ENCODE results near the gene ADGRB2.

DNA sequence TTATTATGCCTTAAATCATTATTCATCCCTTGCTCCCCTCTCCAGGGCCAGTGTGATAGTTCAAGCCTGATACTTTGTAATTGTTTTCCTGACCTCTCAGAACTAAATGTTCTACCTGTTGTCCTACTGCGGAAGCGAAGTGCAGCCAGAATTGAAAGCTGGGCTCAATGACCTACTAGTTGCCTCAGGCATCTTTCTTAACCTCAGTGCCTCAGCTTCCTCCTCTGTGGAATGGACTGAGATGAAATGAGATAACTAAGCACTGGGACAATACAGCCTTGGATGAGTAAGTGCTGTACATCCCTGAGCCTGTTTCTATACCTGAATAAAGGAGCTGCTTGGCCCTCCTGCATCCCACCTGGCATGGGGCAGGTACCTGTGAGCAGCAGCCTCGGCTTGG, 86.7 kb downstream of the ADGRB2 start:
- TF ChIP-seq, protein P1, sequence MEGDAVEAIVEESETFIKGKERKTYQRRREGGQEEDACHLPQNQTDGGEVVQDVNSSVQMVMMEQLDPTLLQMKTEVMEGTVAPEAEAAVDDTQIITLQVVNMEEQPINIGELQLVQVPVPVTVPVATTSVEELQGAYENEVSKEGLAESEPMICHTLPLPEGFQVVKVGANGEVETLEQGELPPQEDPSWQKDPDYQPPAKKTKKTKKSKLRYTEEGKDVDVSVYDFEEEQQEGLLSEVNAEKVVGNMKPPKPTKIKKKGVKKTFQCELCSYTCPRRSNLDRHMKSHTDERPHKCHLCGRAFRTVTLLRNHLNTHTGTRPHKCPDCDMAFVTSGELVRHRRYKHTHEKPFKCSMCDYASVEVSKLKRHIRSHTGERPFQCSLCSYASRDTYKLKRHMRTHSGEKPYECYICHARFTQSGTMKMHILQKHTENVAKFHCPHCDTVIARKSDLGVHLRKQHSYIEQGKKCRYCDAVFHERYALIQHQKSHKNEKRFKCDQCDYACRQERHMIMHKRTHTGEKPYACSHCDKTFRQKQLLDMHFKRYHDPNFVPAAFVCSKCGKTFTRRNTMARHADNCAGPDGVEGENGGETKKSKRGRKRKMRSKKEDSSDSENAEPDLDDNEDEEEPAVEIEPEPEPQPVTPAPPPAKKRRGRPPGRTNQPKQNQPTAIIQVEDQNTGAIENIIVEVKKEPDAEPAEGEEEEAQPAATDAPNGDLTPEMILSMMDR (IDR thresholded peaks at IDR 0.05 in 4 of 5, conservative IDR thresholded peaks at IDR 0.05 in 1 of 5) = no peak
- no peak for TF ChIP-seq POLR2A (IDR thresholded peaks at IDR 0.05)

Data from gastrocnemius medialis (tissue), 4 donors.